Astrocyte (in vitro differentiated cells and primary cell): ENCODE data around the gene TAF1B.

Experiments
- CTCF ChIP-seq: IDR thresholded peaks from 2 replicates; pipeline ENCODE4 v1.5.1; 2011; ENCODE audit warnings: low read depth, mild to moderate bottlenecking, inconsistent platforms, low read length, moderate library complexity; ENCODE audit not compliant: insufficient read depth
- EZH2 ChIP-seq: IDR thresholded peaks from 2 replicates; pipeline ENCODE4 v1.6.1; 2012; ENCODE audit warnings: mild to moderate bottlenecking, low read length, inconsistent platforms; ENCODE audit not compliant: insufficient read depth

GRCh38 chr2:9887513-9887912 is 44.2 kb downstream of the TAF1B start:
- TF ChIP-seq CTCF: no peak
- no peak for TF ChIP-seq EZH2
